HL-60 (cell line): ENCODE data around the gene HAUS1.

Experiments used
- DNase-seq, 2 experiments: peaks; one replicate each; pipeline ENCODE4 v3.0.0-alpha.2; 2010 to 2020; ENCODE audit warnings: low read depth in 1 of 2, low spot score in 1 of 2
- H3K27ac ChIP-seq: fragments of 250-450 bp; sonication (Bioruptor Pico); replicated peaks from 2 replicates; pipeline ENCODE4 v1.5.1; 2020; ENCODE audit warnings: mild to moderate bottlenecking, moderate library complexity
- H3K27me3 ChIP-seq: fragments of 250-450 bp; sonication (Bioruptor Pico); 2 replicates; pipeline ENCODE4 v1.5.1; 2021; ENCODE audit warnings: mild to moderate bottlenecking, moderate library complexity; ENCODE audit not compliant: insufficient read depth, poor library complexity, severe bottlenecking
- H3K4me3 ChIP-seq: replicated peaks from 2 replicates; pipeline ENCODE4 v1.5.1; 2011; ENCODE audit warnings: mild to moderate bottlenecking, control low read depth, low read length; ENCODE audit not compliant: insufficient read depth
- GABPA ChIP-seq: IDR thresholded peaks from 2 replicates; pipeline ENCODE4 v1.6.1; 2012; ENCODE audit warnings: low read depth
- POLR2AphosphoS5 ChIP-seq: IDR thresholded peaks from 2 replicates; pipeline ENCODE4 v1.6.1; 2012; ENCODE audit warnings: low read depth
- SPI1 ChIP-seq: IDR thresholded peaks from 2 replicates; pipeline ENCODE4 v1.6.1; 2012; ENCODE audit warnings: low read depth, mild to moderate bottlenecking, borderline replicate concordance
- TF ChIP-seq, protein P1 (sequence below): IDR thresholded peaks from one replicate; pipeline ENCODE4 v1.5.1; 2011; ENCODE audit warnings: low read length, control low read depth, inconsistent platforms; ENCODE audit not compliant: insufficient read depth
- TF ChIP-seq, protein P2 (sequence below): IDR thresholded peaks from 2 replicates; pipeline ENCODE4 v1.6.1; 2012; ENCODE audit warnings: low read depth; ENCODE audit not compliant: insufficient replicate concordance

Gene HAUS1

DNA sequence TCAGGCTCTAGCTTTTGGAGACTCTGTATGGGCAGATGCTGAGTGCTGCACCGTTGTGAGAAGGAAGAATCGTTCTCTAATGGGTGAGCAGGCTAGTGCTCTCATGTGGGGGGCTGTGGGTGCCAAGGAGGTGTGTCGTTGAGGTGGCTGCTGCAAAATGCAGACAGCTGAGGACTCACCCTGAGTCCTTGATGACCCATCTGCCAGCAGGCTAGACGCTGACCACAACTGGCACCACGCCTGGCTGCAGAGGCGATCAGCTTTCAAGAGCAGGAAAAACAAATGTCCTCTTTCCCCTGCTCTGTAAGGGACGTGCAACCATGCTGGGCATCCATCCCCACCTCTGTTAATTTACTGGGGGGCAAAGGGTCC lies 48.2 kb downstream of the HAUS1 start:
- TF ChIP-seq POLR2AphosphoS5 (no peak), GABPA (no peak)
- Histone ChIP-seq H3K27ac (no peak overlapping the region), H3K4me3 (no peak overlapping the region), H3K27me3 (no peaks in the 10 kb centered on the region)
- no peak for DNase-seq

DNA sequence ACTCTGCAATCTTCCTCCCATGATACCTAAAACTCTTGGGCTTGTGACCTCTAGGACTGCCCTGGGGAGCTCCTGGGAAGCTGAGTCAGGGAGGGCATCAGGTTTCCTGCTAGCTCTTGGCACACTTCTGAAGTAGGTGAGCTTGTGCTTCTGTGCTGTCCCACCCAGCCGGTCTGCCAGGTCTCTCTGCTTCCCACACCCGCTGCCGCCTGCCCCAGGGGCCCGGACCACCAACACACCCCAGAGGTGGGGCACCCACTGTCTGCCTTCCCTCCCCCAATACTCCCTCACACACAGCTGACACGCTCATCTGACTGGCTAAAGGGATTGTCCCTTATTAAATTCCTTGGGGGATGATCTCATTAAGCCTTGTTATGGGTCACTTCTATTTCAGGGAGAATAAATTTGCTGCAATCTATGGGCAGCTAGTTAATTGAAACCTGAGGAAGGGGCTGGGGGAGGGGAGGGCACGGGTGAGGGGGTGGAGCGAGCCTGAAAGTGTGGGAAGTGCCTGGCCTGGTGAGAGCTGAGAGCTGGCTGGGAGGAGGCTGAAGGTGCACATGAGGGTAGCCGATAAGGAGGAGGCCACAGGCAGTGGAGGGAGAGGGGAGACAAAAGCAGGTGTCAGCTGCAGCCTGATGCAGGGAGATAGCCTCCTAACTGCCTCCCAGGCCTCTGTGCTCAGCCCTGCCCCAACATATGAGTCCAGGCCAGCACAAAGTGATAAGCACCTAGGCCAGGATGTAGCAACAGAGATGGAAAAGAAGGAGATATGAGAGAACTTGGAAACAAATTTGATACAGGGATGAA lies 48.8 kb downstream of the HAUS1 start:
- TF ChIP-seq POLR2AphosphoS5: no peak
- TF ChIP-seq, protein P1, sequence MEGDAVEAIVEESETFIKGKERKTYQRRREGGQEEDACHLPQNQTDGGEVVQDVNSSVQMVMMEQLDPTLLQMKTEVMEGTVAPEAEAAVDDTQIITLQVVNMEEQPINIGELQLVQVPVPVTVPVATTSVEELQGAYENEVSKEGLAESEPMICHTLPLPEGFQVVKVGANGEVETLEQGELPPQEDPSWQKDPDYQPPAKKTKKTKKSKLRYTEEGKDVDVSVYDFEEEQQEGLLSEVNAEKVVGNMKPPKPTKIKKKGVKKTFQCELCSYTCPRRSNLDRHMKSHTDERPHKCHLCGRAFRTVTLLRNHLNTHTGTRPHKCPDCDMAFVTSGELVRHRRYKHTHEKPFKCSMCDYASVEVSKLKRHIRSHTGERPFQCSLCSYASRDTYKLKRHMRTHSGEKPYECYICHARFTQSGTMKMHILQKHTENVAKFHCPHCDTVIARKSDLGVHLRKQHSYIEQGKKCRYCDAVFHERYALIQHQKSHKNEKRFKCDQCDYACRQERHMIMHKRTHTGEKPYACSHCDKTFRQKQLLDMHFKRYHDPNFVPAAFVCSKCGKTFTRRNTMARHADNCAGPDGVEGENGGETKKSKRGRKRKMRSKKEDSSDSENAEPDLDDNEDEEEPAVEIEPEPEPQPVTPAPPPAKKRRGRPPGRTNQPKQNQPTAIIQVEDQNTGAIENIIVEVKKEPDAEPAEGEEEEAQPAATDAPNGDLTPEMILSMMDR: no peak
- H3K27me3 ChIP-seq: no peaks in the 10 kb centered on the region
- H3K27ac ChIP-seq: no peak overlapping the region
- DNase-seq: no peak
- H3K4me3 ChIP-seq: no peak overlapping the region

DNA sequence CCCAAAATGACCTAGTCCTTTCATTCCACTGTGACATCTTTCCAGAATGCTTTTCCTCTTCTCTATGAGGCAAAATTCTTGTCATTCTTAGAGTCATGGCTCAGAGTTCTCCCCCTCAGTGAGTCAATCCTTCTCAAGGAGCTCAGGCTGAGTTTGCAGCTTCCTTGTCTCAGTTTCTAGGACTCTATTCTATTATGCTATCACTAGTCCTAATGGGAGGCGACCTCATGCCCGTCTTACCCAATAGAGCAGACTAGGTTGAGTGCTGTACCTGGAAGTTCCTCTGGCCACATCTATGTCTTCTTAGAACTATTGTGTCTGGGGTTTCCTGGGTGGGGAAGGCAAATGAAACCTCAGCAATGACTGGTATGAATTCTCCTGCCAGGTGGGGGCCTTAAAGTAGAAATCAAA lies 51.5 kb downstream of the HAUS1 start:
- TF ChIP-seq, protein P1: no peak
- TF ChIP-seq GABPA: no peak
- no peak for TF ChIP-seq POLR2AphosphoS5
- TF ChIP-seq SPI1: no peak
- TF ChIP-seq, protein P2, sequence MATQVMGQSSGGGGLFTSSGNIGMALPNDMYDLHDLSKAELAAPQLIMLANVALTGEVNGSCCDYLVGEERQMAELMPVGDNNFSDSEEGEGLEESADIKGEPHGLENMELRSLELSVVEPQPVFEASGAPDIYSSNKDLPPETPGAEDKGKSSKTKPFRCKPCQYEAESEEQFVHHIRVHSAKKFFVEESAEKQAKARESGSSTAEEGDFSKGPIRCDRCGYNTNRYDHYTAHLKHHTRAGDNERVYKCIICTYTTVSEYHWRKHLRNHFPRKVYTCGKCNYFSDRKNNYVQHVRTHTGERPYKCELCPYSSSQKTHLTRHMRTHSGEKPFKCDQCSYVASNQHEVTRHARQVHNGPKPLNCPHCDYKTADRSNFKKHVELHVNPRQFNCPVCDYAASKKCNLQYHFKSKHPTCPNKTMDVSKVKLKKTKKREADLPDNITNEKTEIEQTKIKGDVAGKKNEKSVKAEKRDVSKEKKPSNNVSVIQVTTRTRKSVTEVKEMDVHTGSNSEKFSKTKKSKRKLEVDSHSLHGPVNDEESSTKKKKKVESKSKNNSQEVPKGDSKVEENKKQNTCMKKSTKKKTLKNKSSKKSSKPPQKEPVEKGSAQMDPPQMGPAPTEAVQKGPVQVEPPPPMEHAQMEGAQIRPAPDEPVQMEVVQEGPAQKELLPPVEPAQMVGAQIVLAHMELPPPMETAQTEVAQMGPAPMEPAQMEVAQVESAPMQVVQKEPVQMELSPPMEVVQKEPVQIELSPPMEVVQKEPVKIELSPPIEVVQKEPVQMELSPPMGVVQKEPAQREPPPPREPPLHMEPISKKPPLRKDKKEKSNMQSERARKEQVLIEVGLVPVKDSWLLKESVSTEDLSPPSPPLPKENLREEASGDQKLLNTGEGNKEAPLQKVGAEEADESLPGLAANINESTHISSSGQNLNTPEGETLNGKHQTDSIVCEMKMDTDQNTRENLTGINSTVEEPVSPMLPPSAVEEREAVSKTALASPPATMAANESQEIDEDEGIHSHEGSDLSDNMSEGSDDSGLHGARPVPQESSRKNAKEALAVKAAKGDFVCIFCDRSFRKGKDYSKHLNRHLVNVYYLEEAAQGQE: no peak
- Histone ChIP-seq H3K27me3 (no peaks in the 10 kb centered on the region), H3K27ac (no peak overlapping the region), H3K4me3 (no peak overlapping the region)
- no peak for DNase-seq

DNA sequence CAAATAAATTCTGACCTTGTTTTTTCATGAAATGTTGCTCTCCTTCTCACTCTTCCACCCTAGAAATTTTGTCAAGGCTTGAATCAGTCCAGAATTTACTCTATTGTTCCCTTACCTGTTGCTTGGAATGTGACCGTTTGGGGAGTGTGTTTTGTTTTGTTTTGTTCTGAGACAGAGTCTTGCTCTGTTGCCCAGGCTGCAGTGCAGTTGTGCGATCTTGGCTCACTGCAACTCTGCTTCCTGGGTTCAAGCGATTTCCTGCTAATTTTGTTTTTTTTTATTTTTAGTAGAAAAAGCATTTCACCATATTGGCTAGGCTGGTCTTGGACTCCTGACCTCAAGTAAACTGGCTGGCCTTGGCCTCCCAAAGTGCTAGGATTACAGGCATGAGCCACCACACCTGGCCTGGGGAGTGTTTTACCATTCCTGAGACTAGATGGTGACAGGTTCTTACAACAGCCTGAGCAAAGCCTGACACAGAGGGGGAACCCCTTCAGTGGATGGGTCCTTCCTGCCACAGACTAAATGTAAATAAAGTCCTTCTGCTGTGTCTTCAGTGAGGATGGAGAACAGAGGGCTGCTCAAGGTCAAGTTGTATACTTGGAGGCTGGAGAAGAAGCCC lies 52.0 kb downstream of the HAUS1 start:
- H3K27ac ChIP-seq: no peak overlapping the region
- TF ChIP-seq, protein P2: no peak
- TF ChIP-seq GABPA: no peak
- TF ChIP-seq SPI1: no peak
- TF ChIP-seq, protein P1: no peak
- no peak for TF ChIP-seq POLR2AphosphoS5
- no peak overlapping the region for H3K4me3 ChIP-seq
- no peak for DNase-seq
- no peaks in the 10 kb centered on the region for H3K27me3 ChIP-seq
